Measurements from ENCODE around the gene PYGB.

GRCh38 chr20:25277051-25277801 lies 29.3 kb downstream of the PYGB start:
- TF ChIP-seq, protein P1, sequence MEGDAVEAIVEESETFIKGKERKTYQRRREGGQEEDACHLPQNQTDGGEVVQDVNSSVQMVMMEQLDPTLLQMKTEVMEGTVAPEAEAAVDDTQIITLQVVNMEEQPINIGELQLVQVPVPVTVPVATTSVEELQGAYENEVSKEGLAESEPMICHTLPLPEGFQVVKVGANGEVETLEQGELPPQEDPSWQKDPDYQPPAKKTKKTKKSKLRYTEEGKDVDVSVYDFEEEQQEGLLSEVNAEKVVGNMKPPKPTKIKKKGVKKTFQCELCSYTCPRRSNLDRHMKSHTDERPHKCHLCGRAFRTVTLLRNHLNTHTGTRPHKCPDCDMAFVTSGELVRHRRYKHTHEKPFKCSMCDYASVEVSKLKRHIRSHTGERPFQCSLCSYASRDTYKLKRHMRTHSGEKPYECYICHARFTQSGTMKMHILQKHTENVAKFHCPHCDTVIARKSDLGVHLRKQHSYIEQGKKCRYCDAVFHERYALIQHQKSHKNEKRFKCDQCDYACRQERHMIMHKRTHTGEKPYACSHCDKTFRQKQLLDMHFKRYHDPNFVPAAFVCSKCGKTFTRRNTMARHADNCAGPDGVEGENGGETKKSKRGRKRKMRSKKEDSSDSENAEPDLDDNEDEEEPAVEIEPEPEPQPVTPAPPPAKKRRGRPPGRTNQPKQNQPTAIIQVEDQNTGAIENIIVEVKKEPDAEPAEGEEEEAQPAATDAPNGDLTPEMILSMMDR (IDR thresholded peaks at IDR 0.05) = no peak
- no peak for TF ChIP-seq EP300 (IDR thresholded peaks at IDR 0.05)
